ENCODE results near the gene PHF11.
"Not testable (repeated sequence)": the region's sequence is repeated elsewhere in the genome, so short reads cannot be mapped to it uniquely, and the experiment has no call there.

PHF11 gene

GRCh38 chr13:49543656-49544055, 47.9 kb downstream of the PHF11 start:
- no peak for DNase-seq (ENCODE audit: low read depth in 3 of 3, low spot score in 1 of 3)

GRCh38 chr13:49545661-49546060, 49.9 kb downstream of the PHF11 start:
- DNase-seq (ENCODE audit: low read depth in 3 of 3, low spot score in 1 of 3): no peak

- DNase-seq (ENCODE audit: low read depth in 3 of 3, low spot score in 1 of 3): no peak
Observed at GRCh38 chr13:49546561-49546960, 50.8 kb downstream of the PHF11 start.

- DNase-seq (ENCODE audit: low read depth in 3 of 3, low spot score in 1 of 3): no peak
Observed at GRCh38 chr13:49549289-49549688, 53.5 kb downstream of the PHF11 start.

GRCh38 chr13:49550942-49551644, 55.3 kb downstream of the PHF11 start:
- DNase-seq (ENCODE audit: low read depth in 3 of 3, low spot score in 1 of 3): no peak

- DNase-seq (ENCODE audit: low read depth in 3 of 3, low spot score in 1 of 3): no peak
Observed at GRCh38 chr13:49553888-49554287, 58.1 kb downstream of the PHF11 start.

GRCh38 chr13:49554387-49554786, 58.6 kb downstream of the PHF11 start:
- no peak for DNase-seq (ENCODE audit: low read depth in 3 of 3, low spot score in 1 of 3)

GRCh38 chr13:49559006-49559405, 63.3 kb downstream of the PHF11 start:
- no peak for DNase-seq (ENCODE audit: low read depth in 3 of 3, low spot score in 1 of 3)

GRCh38 chr13:49560270-49561061, 64.7 kb downstream of the PHF11 start:
- DNase-seq (ENCODE audit: low read depth in 3 of 3, low spot score in 1 of 3): no peak

- no peak for DNase-seq (ENCODE audit: low read depth in 3 of 3, low spot score in 1 of 3)
Observed at GRCh38 chr13:49561062-49561410, 65.3 kb downstream of the PHF11 start.

- DNase-seq (ENCODE audit: low read depth in 3 of 3, low spot score in 1 of 3): no peak
Observed at GRCh38 chr13:49563516-49563915, 67.8 kb downstream of the PHF11 start.

- DNase-seq (ENCODE audit: low read depth in 3 of 3, low spot score in 1 of 3): not testable (repeated sequence)
Observed at GRCh38 chr13:49565461-49565860, 69.7 kb downstream of the PHF11 start.

GRCh38 chr13:49566461-49566860, 70.7 kb downstream of the PHF11 start:
- DNase-seq (ENCODE audit: low read depth in 3 of 3, low spot score in 1 of 3): no peak

GRCh38 chr13:49567491-49567890, 71.7 kb downstream of the PHF11 start:
- no peak for DNase-seq (ENCODE audit: low read depth in 3 of 3, low spot score in 1 of 3)

- DNase-seq (ENCODE audit: low read depth in 3 of 3, low spot score in 1 of 3): no peak
Observed at GRCh38 chr13:49569993-49570689, 74.4 kb downstream of the PHF11 start.

- DNase-seq (ENCODE audit: low read depth in 3 of 3, low spot score in 1 of 3): no peak
Observed at GRCh38 chr13:49571299-49572240, 75.8 kb downstream of the PHF11 start.

Measured in stimulated activated CD4-positive, alpha-beta T cell treated with anti-CD3 and anti-CD28 coated beads, TNF-alpha, amount 100 ng/mL, for 1 hour (primary cell).